ENCODE data around the gene KLC4.

- TF ChIP-seq EZH2 (IDR thresholded peaks at IDR 0.05; ENCODE audit: insufficient read depth, poor library complexity, severe bottlenecking) = no peak
- TF ChIP-seq EZH2phosphoT487 (IDR thresholded peaks at IDR 0.05; ENCODE audit: insufficient read depth, low read depth) = no peak
Observed at GRCh38 chr6:43037197-43037596, 22.2 kb upstream of the KLC4 start.
